HG03575 (cell line): ENCODE data around the gene HSPG2.

Experiments
- ATAC-seq: cut with Tn5 transposase; IDR thresholded peaks from one replicate; pipeline ENCODE4 v1.9.1; 2021; ENCODE audit not compliant: unreplicated experiment, insufficient number of reproducible peaks, low FRiP score; ENCODE audit errors: extremely low read depth

The HSPG2 gene

DNA sequence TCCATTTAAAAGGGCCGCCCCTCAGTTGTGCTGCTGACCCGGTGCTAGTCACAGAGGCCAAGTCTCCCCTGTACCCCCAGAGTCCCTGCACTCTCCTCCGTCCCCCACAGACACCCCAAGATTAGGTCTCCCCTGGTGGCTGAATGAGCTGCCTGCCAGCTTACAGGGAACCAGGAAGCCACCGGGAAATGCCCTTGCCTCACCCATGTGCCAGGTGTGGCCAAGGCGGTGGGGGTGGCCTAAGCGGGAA is 32.7 kb downstream of the HSPG2 start:
- ATAC-seq = no peak

DNA sequence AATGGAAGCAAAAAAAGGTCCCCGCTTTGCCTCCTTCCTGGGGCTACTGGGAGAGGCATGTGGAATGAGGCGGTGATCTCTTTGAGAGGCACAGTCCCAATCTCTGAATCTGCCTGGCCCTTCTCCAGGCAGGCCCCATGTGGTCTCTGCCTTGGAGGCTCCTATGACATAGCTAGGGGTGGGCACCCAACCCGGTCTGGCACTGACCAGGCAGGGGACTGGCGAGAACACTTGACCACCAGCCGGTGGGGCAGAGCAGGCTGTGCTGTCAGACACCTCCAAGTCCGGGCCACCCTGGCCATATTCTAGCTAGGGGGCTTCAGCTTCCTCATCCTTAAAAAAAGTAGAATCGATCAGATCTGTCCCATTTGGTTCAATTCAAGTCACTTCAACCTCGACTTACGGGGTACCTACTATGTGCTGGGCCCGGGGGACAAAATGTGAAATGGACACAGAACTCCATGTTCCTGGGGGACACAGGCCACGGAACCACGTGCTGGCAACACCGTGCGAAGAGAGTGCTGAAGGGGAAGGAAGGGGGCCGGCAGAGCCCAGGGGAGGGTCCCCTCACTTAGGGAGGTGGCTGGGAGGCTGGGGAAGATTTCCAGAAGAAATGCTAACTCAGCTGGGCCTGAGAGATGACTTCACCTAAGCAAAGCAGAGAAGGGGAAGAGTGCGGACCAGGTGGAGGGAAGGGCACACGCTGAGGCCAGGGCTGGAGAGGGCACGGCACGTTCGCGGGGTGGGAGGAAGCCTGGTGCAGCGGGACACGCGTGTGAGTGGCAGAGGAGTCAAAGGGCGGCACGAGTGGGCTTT is 33.3 kb downstream of the HSPG2 start:
- ATAC-seq = no peak

DNA sequence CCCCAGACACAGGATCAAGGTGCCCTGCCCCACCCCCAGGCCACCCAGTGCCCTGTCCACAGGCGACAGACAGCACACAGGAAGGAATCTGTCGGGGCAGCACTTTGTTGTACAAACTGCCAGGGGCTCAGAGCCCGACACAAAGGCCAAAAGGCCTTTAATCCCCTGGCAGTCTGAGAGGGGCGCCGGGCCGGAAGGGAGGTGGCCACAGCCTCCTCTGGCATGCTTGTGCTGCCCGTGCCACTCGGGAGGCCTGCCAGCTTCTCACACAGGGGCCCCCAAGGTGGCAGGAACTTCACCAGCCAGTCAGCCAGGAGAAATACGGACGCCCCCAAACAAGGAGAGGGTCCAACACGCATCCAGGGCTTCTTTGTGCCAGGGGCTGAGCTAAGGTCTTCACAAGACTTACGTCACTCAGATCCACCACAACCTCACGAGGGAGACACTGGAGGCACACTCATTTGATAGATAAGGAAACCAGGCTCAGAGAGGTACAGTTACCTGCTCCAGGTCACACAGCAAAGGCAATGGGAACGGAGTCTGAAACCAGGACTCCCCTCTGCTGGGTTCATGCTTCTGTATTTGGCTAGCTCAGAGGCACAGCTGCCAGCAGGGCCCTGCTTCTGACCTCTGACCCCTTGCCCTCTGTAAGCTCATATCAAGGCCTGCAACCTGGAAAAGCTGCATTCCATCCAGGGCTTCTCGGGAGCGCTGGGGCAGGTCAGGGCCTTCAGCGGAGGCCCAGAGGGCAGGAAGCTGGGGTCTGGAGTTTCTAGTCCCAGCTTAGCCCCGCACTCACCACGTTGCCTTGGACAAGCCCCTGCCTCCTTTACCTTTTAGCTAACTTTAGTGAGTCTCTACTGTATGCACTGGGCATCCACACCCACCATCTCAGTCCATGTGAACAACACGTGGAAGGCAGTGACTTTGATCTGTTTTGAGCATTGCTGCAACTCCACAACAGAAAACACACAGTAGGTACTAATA is 34.8 kb downstream of the HSPG2 start:
- ATAC-seq = no peak

GRCh38 chr1:21901473-21901847 is 35.6 kb downstream of the HSPG2 start:
- ATAC-seq = no peak

DNA sequence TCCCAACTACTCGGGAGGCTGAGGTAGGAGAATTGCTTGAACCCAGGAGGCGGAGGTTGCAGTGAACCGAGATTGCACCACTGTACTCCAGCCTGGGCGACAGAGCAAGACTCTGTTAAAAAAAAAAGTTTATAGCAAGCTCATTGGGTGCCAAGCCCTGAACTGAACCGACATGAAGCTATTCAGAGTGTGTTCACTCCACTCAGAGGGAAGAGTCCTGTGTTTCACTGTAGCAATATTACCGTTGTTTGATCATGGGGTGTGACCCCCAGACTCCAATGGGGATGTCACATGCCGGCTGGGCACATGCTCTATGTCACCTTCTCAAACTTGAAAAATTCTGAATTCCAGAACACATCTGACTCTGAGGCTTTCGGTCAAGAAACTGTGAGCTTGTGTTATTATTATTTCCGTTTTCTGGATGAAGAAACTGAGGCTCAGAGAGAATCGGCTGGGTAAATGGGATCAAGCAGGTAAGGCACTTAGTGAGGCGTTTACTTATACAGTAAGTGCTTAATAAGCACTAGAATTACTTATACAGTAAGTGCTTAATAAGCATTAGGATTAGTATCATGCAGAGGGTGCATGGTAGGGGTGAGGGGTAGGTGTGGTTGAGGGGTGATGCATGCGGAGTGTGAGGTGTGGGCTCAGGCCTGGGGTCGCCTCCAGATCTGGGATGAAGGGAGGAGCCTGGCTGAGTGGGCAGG is 36.2 kb downstream of the HSPG2 start:
- no peak for ATAC-seq

DNA sequence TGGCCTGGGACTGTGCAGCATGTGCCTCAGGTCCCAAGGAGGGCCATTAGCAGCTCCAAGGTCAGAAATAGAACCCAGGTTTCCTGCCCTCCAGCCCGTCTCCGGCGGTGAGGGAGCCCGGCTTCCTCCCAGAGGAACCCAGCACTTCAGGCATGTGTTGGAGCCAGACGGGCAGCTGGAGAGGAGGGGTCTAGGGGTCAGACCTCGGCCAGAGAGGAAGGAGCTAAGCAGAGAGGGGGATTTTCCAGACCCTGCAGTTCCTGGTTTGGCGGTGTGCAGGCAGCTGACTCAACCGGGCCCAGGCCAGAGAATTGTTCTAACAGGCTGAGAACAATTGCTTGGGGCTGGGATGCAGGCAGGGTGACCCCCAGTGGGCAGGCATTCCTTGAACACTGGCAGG is 37.1 kb downstream of the HSPG2 start:
- no peak for ATAC-seq

- no peak for ATAC-seq
Observed at GRCh38 chr1:21899267-21899810, 37.8 kb downstream of the HSPG2 start.

DNA sequence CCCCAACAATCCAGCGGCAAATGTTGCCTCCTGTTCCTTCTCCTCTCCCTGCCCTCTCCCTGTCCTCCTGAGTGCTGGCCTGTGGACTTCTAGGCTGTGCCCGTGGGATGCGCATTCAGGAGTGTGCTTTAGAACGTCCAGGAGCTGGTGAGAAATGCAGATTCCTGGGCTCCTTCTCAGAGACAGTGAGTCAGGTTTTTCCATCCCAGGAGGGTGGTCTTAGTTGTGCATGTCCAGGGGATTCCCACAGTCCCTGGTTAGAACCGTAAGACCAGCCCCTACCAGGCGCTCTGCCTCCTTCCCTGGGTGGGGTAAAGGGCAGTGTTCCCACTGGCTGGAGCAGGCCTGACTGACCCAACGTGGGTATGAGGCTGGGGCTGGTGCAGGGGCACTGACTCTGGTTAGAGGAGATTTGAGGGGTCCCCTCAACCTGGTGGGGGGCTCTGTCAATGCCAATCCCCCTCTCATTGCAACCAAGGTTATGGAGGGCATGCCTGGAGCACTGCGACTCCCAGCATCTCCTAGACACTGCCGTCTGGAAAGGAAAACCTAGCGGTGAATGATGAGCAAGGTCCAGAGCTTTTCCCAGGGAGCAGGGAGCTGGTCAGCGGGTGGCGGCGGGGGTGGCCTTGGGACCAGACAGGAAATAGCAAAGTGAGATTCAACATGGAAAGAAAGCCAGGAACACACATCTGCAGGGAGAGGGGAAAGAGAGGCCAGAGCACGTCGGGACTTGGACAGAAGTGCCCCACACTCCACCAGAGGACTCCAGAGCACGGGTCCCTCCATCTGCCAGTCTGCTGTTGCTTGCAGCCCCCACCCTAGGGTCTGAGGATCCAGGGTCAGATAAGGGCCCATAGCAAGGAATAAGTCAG is 38.5 kb downstream of the HSPG2 start:
- no peak for ATAC-seq

- no peak for ATAC-seq
Observed at GRCh38 chr1:21897844-21898243, 39.3 kb downstream of the HSPG2 start.

GRCh38 chr1:21896652-21897532 is 40.2 kb downstream of the HSPG2 start:
- ATAC-seq = no peak

DNA sequence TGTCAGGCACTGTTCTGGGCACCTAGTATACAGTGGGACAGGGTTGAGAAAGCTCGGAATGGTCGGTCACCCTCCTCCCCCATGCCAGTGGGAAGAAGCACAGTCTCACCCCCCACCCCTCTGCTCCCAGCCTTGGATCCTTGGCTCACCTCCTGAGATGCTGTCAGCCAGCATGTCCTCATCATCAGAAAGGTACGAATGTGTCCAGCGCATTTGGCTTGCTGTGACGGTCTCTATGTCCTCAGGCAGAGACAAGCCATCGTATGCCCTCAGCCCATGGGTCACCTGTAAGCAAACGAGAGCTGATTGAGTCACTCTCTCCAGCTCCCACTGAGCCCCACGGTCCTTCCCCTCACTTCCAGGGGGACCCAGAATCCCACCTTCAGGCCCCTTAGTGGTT is 41.1 kb downstream of the HSPG2 start:
- no peak for ATAC-seq

DNA sequence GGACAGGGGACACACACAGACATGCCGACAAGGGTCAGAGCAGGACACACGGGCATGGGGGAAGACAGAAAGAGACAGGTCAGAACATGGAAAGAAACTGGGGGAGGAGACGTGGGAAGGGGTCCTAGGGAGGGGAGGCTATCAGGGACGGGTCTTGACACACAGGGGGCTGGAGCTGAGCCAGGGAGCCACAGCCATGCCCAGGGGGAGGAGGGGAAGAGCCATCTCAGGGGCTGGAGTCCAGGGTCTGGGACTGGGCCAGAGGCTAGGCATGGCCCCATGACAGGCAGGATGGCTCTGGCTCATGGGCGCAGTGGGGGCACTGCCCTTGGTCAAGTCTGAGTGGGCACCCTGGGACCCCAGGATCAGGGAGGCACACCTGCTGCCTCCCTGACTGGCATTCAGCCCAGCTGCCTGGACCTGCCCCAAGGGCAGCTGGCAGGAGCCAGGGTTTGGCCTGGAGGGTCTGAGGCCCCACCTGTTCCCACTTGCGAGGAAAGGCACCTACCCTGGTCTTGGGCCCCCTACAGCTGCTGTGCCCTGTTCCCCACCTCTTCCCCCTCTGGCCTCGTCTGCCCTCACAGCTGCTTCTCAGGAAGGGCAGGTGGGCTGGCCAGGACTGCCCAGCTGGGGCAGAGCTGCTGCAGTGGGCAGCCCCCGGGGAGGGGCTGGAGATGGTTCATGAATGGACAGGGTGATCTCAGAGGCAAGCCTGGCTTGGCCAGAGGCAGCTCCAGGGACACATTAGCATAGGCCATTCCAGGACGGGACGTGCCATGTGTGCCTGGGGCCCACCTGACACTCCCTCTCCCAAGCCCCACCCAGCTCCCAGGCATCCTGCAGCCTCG is 42.9 kb downstream of the HSPG2 start:
- ATAC-seq = no peak

GRCh38 chr1:21893046-21893805 is 43.9 kb downstream of the HSPG2 start:
- no peak for ATAC-seq

DNA sequence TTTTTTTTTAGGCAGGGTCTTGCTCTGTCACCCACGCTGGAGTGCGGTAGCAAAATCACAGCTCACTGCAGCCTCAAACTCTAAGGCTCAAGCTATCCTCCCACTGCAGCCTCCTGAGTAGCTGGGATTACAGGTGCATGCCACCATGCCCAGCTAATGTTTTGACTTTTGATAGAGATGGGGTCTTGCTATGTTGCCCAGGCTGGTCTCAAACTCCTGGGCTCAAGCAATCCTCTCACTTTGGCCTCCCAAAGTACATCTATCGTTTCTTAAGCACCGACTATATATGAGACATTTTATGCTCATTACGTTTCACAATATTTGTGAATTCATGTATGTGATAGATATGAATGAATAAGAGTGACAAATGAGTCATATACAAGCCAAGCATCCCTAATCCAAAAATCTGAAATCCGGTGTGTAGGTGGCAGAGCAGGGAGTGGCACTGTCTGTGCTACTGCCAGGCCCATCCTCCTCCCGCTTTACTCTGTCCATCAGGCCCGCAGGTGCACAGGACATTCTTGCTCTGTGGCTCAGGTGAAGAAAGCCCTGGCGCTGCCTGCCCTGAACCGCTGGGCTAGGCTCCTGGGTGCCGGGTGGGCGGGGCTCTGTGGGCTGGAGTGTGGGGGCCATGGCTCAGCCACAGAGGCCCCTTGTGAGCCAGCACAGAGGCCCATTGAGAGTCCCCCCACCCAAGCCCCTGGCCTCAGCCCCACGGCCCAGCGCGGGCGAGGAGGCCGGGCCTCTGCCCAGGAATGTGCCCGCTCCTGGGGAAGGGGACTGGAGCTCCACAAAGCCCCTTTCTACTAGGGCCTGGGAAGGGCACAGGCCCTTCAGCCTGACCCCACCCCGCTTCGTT is 45.3 kb downstream of the HSPG2 start:
- no peak for ATAC-seq

DNA sequence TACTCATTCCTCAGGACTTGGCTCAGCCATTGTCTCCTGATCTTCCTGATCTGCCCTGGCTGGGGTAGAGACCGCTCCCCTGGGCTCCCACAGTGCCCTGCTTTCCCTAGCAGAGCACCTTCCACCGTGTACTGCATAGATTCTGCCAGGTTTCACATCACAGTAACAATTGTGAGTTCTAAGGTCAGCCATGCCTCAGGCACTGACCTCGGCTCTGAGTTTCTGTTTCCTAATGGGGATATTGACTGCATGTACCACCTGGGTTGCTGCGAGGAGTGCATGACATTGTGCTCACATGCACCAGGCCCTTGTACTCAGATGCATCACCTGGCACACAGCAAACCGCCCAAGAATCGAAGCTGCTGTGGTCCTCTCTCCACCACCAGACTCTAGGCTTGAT is 46.0 kb downstream of the HSPG2 start:
- ATAC-seq = no peak
